Left hindlimb (tissue), 1 donor: ENCODE data around the gene ZNF777.

Experiments used
- DNase-seq: peaks from one replicate; pipeline ENCODE4 v3.0.0-alpha.2; 2018

Gene ZNF777

GRCh38 chr7:149476791-149477190 is 15.9 kb upstream of the ZNF777 start:
- no peak for DNase-seq

GRCh38 chr7:149475121-149476045 is 14.5 kb upstream of the ZNF777 start:
- no peak for DNase-seq

GRCh38 chr7:149474309-149475120 is 13.7 kb upstream of the ZNF777 start:
- no peak for DNase-seq

- no peak for DNase-seq
These were observed 12.4 kb upstream of the ZNF777 start for GRCh38 chr7:149473251-149473650.

- DNase-seq: no peak
These were observed 10.6 kb upstream of the ZNF777 start for GRCh38 chr7:149471289-149471953.

- no peak for DNase-seq
These were observed 8.9 kb upstream of the ZNF777 start for GRCh38 chr7:149469806-149470205.

GRCh38 chr7:149468208-149468607 is 7.3 kb upstream of the ZNF777 start:
- DNase-seq: no peak

DNA sequence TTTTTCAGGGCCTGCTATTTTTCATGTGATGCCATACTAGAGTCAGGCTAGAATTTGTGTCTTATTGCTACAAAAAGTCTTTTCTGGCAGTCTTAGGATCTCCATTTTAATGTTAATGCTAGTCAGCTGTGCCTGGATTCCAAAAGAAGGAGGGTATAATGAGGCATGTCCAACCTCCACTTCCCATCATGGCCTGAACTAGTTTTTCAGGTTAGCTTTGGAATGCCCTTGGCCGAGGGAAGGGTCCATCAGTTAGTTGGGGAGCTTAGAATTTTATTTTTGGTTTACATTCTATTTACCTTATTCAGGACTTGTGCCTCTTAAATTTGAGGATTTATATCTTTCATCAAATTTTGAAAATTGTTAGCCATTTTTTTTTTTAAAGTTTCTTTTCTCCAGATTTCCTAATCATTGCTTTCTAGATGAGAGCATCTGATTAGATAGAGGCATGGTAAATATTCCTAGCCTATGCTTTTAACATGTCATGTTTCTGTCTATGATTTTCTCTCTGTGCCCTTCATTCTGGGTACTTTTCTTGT is 6.5 kb upstream of the ZNF777 start:
- DNase-seq: no peak

- DNase-seq: no peak
These were observed 5.5 kb upstream of the ZNF777 start for GRCh38 chr7:149466364-149466763.

DNA sequence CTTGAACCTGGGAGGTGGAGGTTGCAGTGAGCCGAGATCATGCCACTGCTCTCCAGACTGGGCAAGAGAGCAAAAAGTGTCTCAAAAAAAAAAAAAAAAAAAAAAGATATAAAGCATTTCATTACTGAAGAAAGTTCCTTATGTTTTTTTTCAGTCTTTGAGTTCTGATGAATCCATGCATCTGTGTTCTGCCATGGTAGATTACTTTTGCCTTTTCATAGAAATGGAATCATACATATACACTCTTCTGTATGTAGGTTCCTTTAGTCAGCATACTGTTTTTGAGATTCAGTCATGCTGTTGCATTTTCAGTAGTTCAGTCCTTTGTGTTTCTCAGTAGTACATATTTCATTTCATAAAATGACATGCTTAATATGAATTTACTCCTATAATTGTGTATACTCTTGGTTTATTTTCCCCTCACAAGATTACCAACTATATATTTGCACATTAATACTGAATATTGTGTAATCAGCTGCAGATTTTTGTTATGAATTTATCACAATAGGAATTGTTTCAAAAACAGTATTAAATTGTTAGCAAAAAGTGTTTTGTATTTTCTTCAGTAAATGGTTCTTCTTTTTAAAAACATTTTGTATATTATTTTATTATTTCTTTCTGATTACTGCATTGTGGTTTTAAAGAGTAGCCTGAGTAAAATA is 2.8 kb upstream of the ZNF777 start:
- DNase-seq: no peak

DNA sequence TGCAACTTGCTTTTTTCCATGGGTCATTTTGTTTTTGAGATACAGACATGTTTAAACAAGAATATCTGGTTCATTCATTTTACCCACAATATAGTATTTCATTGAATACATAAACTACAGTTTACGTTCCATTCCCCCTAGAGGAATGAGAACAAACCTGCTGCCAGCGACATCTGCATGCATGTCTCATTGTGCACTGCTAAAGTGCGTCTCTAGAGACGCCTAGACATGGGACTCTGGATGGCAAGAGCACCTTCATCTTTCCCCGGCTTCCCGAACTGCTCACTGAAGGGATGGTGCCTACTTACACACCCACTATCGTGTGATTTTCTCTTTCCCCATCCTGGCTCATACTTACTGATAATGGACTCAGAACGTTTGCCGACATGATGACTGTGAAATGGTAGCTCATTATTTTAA is 1.2 kb upstream of the ZNF777 start:
- no peak for DNase-seq

DNA sequence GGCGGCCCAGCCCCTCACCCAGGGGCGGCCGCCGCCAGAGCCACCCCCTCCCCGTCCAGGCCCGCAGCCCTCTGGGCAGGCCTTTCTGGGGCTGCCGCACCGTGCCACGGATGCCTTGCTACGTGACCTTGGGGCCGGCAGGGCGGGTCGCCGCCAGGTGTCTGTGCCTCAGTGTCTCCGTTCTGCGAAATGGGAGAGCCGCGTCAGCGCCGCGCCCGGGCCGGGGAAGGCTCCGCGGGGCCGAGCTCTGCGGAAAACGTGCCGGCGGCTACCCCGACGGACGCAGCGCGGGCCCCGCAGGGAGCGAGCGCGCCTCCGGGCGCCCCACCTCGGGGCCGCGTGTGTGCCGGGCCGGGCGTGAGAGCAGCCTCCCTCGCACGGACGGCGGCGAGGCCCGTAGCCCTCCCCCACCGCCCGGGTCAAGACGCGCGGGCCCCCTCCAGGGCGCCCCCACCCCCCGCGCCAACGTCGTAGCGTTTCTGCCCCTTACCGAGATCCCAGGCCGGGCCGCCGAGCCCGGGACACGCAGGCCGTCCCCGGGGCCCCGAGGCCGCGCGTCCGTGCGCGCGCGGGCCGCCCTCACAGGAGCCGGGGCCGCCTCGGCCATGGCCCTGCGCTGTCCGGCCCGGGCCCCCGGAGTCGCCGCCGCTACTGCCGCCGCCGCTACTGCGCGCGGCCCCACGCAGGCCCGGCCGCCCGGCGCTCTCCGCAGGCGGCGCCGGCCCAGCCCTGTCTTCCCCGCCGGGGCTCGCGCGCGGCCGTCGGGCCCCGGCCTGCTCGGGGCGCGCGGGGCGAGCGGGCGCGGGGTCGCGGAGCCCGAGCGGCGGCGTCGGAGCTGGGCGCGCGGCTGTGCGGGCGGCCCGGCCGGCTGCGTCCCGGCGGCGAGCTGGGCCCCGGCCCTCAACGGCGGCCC is 1.1 kb downstream of the ZNF777 start:
- DNase-seq: no peak

GRCh38 chr7:149459201-149459539 is 1.7 kb downstream of the ZNF777 start:
- no peak for DNase-seq

DNA sequence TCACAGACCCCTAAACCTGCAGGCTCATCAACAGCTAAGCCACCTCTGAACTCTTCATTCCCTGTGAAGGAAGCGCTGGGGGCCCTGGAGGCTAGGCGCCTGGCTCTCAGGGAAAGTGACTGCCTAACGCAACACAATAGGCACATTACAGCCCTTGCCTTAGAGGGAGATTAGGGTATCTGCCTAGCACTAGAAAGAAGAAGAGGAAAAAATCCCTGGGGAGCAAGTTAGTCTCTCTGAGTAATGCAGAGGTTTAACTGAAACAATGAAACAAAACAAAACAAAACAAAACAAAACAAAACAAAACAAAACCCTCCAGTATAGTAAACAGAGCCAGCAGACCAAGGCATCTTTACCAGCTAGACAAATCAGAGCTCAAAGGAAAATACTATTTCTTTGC is 2.6 kb downstream of the ZNF777 start:
- no peak for DNase-seq

GRCh38 chr7:149457766-149458165 is 3.1 kb downstream of the ZNF777 start:
- DNase-seq: no peak

DNA sequence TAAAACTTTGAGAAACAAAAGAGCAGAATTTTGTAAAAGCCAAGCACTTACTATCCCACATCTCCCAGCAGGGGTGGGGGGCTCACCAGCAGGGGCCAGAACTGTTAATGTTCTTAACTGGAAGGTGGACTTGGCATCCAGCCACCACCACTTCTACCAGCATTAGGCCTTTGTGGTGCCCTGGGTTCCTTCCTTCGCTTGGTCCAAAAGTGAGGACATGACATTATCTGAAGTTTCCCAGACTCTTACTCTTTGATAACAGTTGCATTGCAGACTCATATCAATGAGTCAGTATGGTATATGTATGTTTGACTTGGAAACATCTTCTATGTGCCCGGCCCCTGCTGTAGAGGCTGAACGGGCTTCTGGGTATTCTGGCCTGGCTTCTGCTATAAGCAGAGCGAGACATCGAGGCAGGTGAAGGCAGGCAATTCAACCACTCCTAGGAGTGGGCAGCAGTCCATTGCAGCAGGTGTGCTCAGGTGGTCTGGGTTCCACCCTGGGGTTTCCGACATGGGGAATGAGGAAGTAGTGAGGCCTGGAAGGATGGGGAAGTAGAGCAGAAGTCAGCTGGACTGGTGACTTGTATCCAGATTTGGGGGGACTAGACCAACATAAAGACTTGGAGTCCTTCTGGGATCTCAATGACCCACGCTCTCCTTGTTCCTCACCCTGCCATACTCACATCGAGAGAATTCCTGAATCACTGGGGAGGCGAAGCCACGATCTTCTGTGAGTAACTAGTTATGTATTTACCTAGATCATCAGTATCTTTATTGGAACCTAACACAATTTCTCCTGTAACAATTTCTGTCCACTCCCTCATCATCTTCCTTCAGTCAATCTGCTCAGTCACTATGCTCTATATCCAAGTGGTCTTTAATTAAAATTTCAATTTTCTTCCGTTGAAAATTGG is 4.1 kb downstream of the ZNF777 start:
- DNase-seq: no peak

GRCh38 chr7:149455175-149455950 is 5.5 kb downstream of the ZNF777 start:
- no peak for DNase-seq

GRCh38 chr7:149454750-149455149 is 6.1 kb downstream of the ZNF777 start:
- DNase-seq: no peak

GRCh38 chr7:149454006-149454405 is 6.9 kb downstream of the ZNF777 start:
- DNase-seq: no peak

GRCh38 chr7:149450821-149451220 is 10.0 kb downstream of the ZNF777 start:
- DNase-seq: no peak
